ENCODE data around the gene AMFR.

- TF ChIP-seq CTCF (IDR thresholded peaks at IDR 0.05), result no peak
- no peak for TF ChIP-seq ZFX (IDR thresholded peaks at IDR 0.05; ENCODE audit: borderline replicate concordance)
Measured at GRCh38 chr16:56324406-56324805, 100.9 kb downstream of the AMFR start.

All from 22Rv1 (cell line).